DOHH2 (cell line): Measurements from ENCODE around the gene PRMT3.

ENCODE experiments used
- H3F3A ChIP-seq: fragments of 200-600 bp; sonication (generic), shearing (Covaris generic); 2 replicates; pipeline ENCODE4 v1.6.0; 2016; ENCODE audit warnings: antibody characterized with exemption, mild to moderate bottlenecking; ENCODE audit not compliant: control insufficient read depth, insufficient read depth
- H3K27ac ChIP-seq: fragments of 200-600 bp; sonication (generic); 2 replicates; pipeline ENCODE4 v1.5.1; 2014; ENCODE audit warnings: low read depth, mild to moderate bottlenecking, low read length, moderate library complexity
- H3K27me3 ChIP-seq: fragments of 200-600 bp; sonication (generic); 2 replicates; pipeline ENCODE4 v1.6.1; 2014; ENCODE audit warnings: mild to moderate bottlenecking, low read length, mixed read lengths; ENCODE audit not compliant: control insufficient read depth
- H3K36me3 ChIP-seq: fragments of 200-600 bp; sonication (generic); 2 replicates; pipeline ENCODE4 v1.6.1; 2014; ENCODE audit warnings: mild to moderate bottlenecking, low read length, moderate library complexity, mixed read lengths; ENCODE audit not compliant: control insufficient read depth
- H3K4me1 ChIP-seq: fragments of 200-600 bp; sonication (generic); 2 replicates; pipeline ENCODE4 v1.6.1; 2014; ENCODE audit warnings: mild to moderate bottlenecking, low read length, mixed read lengths; ENCODE audit not compliant: control insufficient read depth
- H3K4me2 ChIP-seq: fragments of 200-600 bp; sonication (generic); 2 replicates; pipeline ENCODE4 v1.6.0; 2014; ENCODE audit warnings: mild to moderate bottlenecking, low read length, moderate library complexity
- H3K4me3 ChIP-seq: fragments of 200-600 bp; sonication (generic); 2 replicates; pipeline ENCODE4 v1.5.1; 2014; ENCODE audit warnings: mild to moderate bottlenecking, low read length, mixed read lengths
- H3K79me2 ChIP-seq: fragments of 200-600 bp; sonication (generic); 2 replicates; pipeline ENCODE4 v1.6.1; 2014; ENCODE audit warnings: mild to moderate bottlenecking, low read length, mixed read lengths; ENCODE audit not compliant: control insufficient read depth
- H3K9me2 ChIP-seq: fragments of 200-600 bp; sonication (generic); replicated peaks from 2 replicates; pipeline ENCODE4 v1.6.1; 2014; ENCODE audit warnings: mild to moderate bottlenecking, low read length, mixed read lengths; ENCODE audit not compliant: control insufficient read depth
- H3K9me3 ChIP-seq: fragments of 200-600 bp; sonication (generic); 2 replicates; pipeline ENCODE4 v1.6.1; 2014; ENCODE audit warnings: antibody characterized with exemption, low read length, mixed read lengths; ENCODE audit not compliant: control insufficient read depth, insufficient read depth
- H4K20me1 ChIP-seq: fragments of 200-600 bp; sonication (generic); 2 replicates; pipeline ENCODE4 v1.6.0; 2014; ENCODE audit warnings: low read depth, mild to moderate bottlenecking, antibody characterized with exemption, low read length, moderate library complexity; ENCODE audit not compliant: control insufficient read depth, insufficient read depth
- EZH2phosphoT487 ChIP-seq: fragments of 200-600 bp; sonication (generic); IDR thresholded peaks from 2 replicates; pipeline ENCODE4 v1.6.1; 2017; ENCODE audit warnings: borderline replicate concordance, mild to moderate bottlenecking, antibody characterized with exemption, low read length, moderate library complexity, mixed read lengths
- TF ChIP-seq, protein P1 (sequence below): fragments of 200-600 bp; sonication (generic); IDR thresholded peaks from one replicate; pipeline ENCODE4 v1.5.1; 2014; ENCODE audit warnings: antibody characterized with exemption, mild to moderate bottlenecking, low read depth, low read length; ENCODE audit not compliant: poor library complexity, severe bottlenecking

Gene PRMT3

GRCh38 chr11:20453657-20454316 is 66.3 kb downstream of the PRMT3 start:
- Histone ChIP-seq H3K36me3 (peaks cover 51% of the 10 kb centered on the region), H3F3A (peaks cover 7% of the 10 kb centered on the region; the same call in 1 of the 2 replicates), H3K27me3 (no peaks in the 10 kb centered on the region), H3K9me3 (no peaks in the 10 kb centered on the region), H4K20me1 (no peaks in the 10 kb centered on the region), H3K9me2 (no peaks in the 10 kb centered on the region), H3K4me1 (no peaks in the 10 kb centered on the region), H3K4me3 (no peak overlapping the region), H3K4me2 (no peak overlapping the region), H3K27ac (no peak overlapping the region), H3K79me2 (no peaks in the 10 kb centered on the region)
- TF ChIP-seq EZH2phosphoT487: no peak

- Histone ChIP-seq H3K9me3 (no peaks in the 10 kb centered on the region), H3K36me3 (peaks cover 48% of the 10 kb centered on the region), H3K27me3 (no peaks in the 10 kb centered on the region), H3K27ac (no peak overlapping the region), H3K4me1 (no peaks in the 10 kb centered on the region), H3F3A (peaks cover 7% of the 10 kb centered on the region; the same call in 1 of the 2 replicates), H3K9me2 (no peaks in the 10 kb centered on the region), H3K4me3 (no peak overlapping the region), H3K4me2 (no peak overlapping the region), H3K79me2 (no peaks in the 10 kb centered on the region), H4K20me1 (no peaks in the 10 kb centered on the region)
- TF ChIP-seq EZH2phosphoT487: no peak
- TF ChIP-seq, protein P1, sequence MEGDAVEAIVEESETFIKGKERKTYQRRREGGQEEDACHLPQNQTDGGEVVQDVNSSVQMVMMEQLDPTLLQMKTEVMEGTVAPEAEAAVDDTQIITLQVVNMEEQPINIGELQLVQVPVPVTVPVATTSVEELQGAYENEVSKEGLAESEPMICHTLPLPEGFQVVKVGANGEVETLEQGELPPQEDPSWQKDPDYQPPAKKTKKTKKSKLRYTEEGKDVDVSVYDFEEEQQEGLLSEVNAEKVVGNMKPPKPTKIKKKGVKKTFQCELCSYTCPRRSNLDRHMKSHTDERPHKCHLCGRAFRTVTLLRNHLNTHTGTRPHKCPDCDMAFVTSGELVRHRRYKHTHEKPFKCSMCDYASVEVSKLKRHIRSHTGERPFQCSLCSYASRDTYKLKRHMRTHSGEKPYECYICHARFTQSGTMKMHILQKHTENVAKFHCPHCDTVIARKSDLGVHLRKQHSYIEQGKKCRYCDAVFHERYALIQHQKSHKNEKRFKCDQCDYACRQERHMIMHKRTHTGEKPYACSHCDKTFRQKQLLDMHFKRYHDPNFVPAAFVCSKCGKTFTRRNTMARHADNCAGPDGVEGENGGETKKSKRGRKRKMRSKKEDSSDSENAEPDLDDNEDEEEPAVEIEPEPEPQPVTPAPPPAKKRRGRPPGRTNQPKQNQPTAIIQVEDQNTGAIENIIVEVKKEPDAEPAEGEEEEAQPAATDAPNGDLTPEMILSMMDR: no peak
Observed at GRCh38 chr11:20457001-20457799, 69.7 kb downstream of the PRMT3 start.

- H3K4me2 ChIP-seq: no peak overlapping the region
- H3K4me3 ChIP-seq: no peak overlapping the region
- peaks cover 46% of the 10 kb centered on the region for H3K36me3 ChIP-seq
- TF ChIP-seq, protein P1: no peak
- TF ChIP-seq EZH2phosphoT487: no peak
- H3F3A ChIP-seq: peaks cover 7% of the 10 kb centered on the region; the same call in 1 of the 2 replicates
- no peaks in the 10 kb centered on the region for H3K9me3 ChIP-seq
- no peaks in the 10 kb centered on the region for H4K20me1 ChIP-seq
- H3K27me3 ChIP-seq: no peaks in the 10 kb centered on the region
- no peaks in the 10 kb centered on the region for H3K9me2 ChIP-seq
- H3K79me2 ChIP-seq: no peaks in the 10 kb centered on the region
- no peak overlapping the region for H3K27ac ChIP-seq
- no peaks in the 10 kb centered on the region for H3K4me1 ChIP-seq
Observed at GRCh38 chr11:20457934-20458680, 70.6 kb downstream of the PRMT3 start.
